Mucosa of stomach (tissue), 1 donor: ENCODE results near the gene STK38L.

Experiments used
- H3K27me3 ChIP-seq: one replicate; pipeline ENCODE4 v1.7.0; 2013; ENCODE audit warnings: mild to moderate bottlenecking, low read length; ENCODE audit not compliant: control insufficient read depth, insufficient read depth
- H3K36me3 ChIP-seq: one replicate; pipeline ENCODE4 v1.7.0; 2013; ENCODE audit warnings: low read length; ENCODE audit not compliant: control insufficient read depth, insufficient read depth
- H3K4me1 ChIP-seq: one replicate; pipeline ENCODE4 v1.7.0; 2013; ENCODE audit warnings: mild to moderate bottlenecking, low read length; ENCODE audit not compliant: control insufficient read depth, insufficient read depth
- H3K4me3 ChIP-seq: one replicate; pipeline ENCODE4 v1.7.0; 2013; ENCODE audit warnings: low read length
- H3K9ac ChIP-seq: one replicate; pipeline ENCODE4 v1.7.0; 2013; ENCODE audit warnings: mild to moderate bottlenecking, low read length, moderate library complexity
- H3K9me3 ChIP-seq: one replicate; pipeline ENCODE4 v1.7.0; 2013; ENCODE audit warnings: mild to moderate bottlenecking, low read length, moderate library complexity; ENCODE audit not compliant: control insufficient read depth
- donor health status: Pancreatic carcinoma.

The STK38L gene

DNA sequence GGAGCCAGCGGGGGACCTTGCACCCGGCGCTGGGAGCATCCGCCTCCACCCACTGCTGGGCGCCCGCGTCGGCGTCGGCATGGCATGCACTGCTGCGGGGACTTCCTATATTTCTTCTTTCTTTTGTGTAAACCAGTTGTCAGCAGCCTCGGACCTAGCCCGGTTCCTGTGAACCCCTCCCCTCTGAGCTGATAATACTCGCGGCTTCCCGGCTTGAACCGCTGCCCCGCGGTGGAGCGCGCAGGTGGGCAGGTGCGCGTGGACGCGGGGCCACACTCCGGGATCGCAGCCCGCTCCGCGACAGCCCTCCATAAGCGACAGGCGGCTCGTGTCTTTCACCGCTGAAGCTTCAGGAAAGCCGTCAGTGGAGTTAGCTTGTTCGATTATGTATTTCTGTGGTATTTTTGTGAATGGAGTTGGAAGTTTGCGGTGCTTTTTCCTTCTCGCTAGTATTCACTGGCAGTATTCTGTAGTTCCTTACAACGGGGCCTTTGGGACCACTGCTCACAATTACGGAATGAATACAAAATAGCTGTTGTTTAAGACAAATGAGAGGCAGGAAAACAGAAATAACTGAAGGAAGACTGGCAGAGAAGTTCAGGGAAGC is 89.4 kb downstream of the STK38L start:
- Histone ChIP-seq H3K27me3 (no peaks in the 10 kb centered on the region), H3K36me3 (no peaks in the 10 kb centered on the region), H3K9me3 (no peaks in the 10 kb centered on the region), H3K9ac (peak overlapping the region; percentile 81), H3K4me1 (peaks cover 55% of the 10 kb centered on the region), H3K4me3 (peak overlapping the region; percentile 64)

DNA sequence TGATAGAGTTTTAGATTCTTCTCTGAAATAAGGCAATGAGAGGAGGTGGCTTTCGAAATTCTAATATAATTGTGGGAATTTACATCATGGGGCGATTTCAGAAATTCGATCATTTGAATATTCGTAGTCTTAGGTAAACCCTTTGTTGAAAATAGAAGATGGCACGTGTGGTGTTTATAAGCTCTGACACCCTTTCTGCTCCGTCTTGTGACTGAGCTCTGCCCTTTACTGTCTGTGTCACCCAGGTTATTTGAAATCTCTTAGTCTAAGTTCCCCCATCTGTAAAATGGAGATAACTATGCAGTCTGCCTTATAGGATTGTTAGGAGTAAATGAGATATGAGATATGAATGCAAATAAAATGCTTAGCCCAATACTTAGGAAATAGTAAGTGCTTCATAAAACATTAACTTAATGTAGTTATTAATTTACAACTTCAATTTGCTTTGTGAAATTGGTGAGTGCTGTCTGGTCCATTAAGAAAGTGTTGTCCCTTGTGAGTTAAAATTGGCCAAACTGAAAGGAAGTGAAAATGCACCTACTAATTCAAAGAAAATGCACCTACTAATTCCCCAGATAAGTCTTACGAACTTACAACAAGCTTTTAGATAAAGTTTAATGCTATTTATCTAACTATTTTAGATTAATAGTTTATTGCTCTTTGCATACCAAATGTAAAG is 90.1 kb downstream of the STK38L start:
- no peaks in the 10 kb centered on the region for H3K36me3 ChIP-seq
- no peaks in the 10 kb centered on the region for H3K27me3 ChIP-seq
- H3K4me3 ChIP-seq, result peak overlapping the region; percentile 64
- H3K9me3 ChIP-seq, result no peaks in the 10 kb centered on the region
- peak overlapping the region; percentile 81 for H3K9ac ChIP-seq
- H3K4me1 ChIP-seq, result peaks cover 57% of the 10 kb centered on the region

DNA sequence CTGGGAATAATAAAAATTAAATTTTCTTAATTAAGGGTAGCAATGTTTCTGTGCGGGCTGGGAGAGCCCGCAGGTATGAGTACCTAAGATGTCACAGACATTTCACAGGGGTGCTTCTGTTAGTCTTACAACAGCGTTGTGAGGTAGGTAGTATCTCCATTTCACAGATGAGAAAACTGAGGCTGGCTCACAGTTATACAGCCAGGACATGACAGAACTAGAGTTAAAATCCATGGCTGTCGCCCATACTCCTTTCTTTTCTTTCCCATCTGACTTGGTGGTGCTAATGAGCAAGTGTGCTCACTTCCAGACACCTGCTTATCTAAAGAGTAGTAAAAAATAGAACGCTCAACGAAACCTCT is 90.6 kb downstream of the STK38L start:
- H3K9me3 ChIP-seq, result no peaks in the 10 kb centered on the region
- peaks cover 57% of the 10 kb centered on the region for H3K4me1 ChIP-seq
- no peak overlapping the region for H3K9ac ChIP-seq
- no peak overlapping the region for H3K4me3 ChIP-seq
- no peaks in the 10 kb centered on the region for H3K27me3 ChIP-seq
- no peaks in the 10 kb centered on the region for H3K36me3 ChIP-seq

DNA sequence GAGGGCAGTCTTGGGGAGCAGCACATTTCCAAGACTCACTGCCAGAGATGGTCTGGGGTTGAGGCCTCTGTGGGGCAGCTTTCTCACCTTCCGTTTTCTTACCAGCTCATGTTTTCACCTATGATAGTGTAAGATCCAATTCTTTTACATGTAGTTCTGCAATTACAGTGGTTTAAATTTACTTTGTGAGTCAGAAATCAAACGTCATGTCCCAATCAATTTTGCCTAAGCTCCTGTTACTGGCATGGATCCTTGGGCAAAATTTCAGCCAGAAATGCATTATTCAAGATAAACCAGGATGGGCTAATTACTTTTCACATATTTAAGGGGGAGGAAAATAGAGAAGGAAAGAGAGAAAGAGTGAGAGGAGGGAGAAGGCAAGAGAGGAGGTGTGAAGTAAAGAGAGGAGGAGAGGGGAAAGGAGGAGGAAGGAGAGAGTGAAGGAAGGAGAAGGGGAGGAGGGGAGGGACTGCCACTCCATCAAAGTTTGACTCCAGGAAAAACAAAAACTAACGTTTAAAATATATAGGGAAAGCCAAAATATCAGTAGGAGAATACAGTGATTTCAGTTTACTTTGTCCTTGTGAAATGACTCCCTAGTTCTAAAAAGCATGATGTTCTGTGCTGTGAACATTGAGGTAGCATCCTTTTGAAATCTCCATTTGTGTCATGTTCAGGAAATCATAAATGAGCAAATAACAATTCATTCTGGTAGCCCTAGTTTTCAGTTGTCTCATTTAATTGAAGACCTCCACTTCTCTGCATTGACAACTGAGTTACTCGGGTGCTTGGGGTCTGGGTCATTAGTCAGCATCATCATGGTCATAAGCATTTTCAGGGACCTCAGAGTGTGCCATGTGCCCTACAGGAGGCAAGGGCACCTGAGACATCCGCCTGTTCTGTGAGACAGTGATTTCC is 91.5 kb downstream of the STK38L start:
- peaks cover 54% of the 10 kb centered on the region for H3K4me1 ChIP-seq
- no peaks in the 10 kb centered on the region for H3K9me3 ChIP-seq
- H3K9ac ChIP-seq, result peak overlapping the region; percentile 38
- H3K27me3 ChIP-seq, result no peaks in the 10 kb centered on the region
- no peak overlapping the region for H3K4me3 ChIP-seq
- no peaks in the 10 kb centered on the region for H3K36me3 ChIP-seq

DNA sequence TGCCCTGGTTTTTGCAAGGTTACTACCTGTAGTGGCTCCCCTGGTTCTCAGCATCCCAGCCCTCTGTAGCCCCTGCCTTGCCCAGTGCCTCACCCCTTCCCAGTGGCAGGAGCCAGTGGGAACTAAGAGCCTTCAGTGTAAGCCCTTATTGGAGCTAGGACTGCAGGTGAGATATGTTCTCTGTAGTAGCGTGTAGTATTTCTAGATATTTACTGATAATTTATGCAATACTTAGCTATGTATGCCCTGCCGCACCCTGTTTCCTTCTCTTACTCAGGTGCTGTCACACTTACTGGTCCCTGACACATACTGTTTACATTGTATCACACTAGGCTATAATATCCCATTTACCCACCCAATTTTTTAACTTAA is 92.2 kb downstream of the STK38L start:
- Histone ChIP-seq H3K4me3 (no peak overlapping the region), H3K9ac (peak overlapping the region; percentile 38), H3K27me3 (no peaks in the 10 kb centered on the region), H3K9me3 (no peaks in the 10 kb centered on the region), H3K4me1 (peaks cover 53% of the 10 kb centered on the region), H3K36me3 (no peaks in the 10 kb centered on the region)

DNA sequence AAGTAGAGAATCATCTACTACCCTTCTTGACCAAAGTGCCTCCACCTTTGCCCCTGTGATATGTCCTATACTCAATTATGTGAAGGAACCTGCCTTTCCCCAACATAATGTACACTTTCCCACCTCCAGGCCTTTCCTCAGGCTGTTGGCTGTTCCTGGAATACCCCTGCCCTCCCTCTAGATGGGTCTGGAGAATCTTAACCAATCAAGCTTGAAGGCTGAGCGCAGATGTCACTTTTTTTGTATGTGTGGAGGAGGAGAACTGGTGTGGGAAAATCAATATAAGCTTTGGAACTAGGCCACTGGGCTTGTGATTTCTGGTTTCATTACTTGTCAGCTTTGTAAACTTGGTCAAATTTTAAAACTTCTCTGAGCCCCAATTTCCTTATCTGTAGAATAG is 93.3 kb downstream of the STK38L start:
- Histone ChIP-seq H3K27me3 (no peaks in the 10 kb centered on the region), H3K36me3 (no peaks in the 10 kb centered on the region), H3K9ac (no peak overlapping the region), H3K9me3 (no peaks in the 10 kb centered on the region), H3K4me1 (peaks cover 46% of the 10 kb centered on the region), H3K4me3 (no peak overlapping the region)

DNA sequence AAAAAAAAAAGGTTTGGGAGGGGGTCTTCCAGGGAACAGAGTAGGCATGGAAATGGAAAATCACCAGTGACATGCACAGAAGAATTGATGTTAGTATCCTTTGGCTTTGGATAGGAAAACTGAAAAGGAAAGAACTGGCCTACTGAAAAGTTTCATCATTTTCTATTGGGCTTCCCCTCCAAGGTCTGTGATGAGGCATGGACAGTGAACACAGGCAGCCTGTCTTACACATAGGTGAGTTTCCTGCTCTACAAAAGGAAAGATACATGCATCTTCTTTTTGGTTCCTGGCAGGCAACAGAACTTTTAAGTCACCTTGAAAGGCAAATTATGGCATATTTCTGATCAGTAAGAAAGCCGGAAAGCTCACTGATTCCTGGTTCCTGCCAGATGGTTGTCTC is 94.4 kb downstream of the STK38L start:
- H3K36me3 ChIP-seq, result no peaks in the 10 kb centered on the region
- H3K9me3 ChIP-seq, result no peaks in the 10 kb centered on the region
- no peak overlapping the region for H3K9ac ChIP-seq
- no peaks in the 10 kb centered on the region for H3K27me3 ChIP-seq
- peaks cover 45% of the 10 kb centered on the region for H3K4me1 ChIP-seq
- H3K4me3 ChIP-seq, result no peak overlapping the region

DNA sequence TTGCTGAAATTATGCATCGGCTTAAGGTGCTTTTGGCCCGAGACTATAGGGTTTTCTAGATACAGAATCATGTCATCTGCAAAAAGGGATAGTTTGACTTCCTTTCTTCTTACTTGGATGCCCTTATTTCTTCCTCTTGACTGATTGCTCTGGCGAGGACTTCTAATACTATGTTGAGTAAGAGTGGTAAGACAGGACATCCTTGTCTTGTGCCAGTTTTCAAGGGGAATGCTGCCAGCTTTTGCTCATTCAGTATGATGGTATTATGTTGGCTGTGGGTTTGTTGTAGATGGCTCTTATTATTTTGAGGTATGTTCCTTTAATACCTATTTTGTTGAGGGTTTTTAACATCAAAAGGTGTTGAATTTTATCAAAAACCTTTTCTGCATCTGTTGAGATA is 96.9 kb downstream of the STK38L start:
- Histone ChIP-seq H3K4me1 (peaks cover 30% of the 10 kb centered on the region), H3K36me3 (no peaks in the 10 kb centered on the region), H3K9ac (no peak overlapping the region), H3K27me3 (no peaks in the 10 kb centered on the region), H3K4me3 (no peak overlapping the region), H3K9me3 (no peaks in the 10 kb centered on the region)

DNA sequence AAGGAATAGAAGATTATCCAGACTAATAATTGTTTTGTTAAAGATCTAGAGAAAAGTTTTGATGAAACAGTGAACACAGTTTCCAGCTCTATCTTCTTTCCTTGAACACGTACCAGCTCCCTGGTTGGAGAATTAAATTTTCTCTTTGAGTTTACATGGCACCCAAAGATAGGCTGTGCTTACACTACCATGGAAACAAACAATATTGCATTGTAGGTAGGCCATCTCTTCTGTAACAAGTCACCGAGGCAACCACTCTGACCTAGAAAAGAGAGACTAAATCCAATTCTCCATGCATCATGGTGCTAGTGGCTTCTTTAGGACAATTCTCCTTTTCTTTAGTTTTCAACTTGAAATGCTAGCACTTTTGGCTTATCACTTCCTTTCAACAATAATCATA is 98.5 kb downstream of the STK38L start:
- Histone ChIP-seq H3K9ac (no peak overlapping the region), H3K36me3 (no peaks in the 10 kb centered on the region), H3K4me3 (no peak overlapping the region), H3K4me1 (peaks cover 30% of the 10 kb centered on the region), H3K9me3 (no peaks in the 10 kb centered on the region), H3K27me3 (no peaks in the 10 kb centered on the region)

DNA sequence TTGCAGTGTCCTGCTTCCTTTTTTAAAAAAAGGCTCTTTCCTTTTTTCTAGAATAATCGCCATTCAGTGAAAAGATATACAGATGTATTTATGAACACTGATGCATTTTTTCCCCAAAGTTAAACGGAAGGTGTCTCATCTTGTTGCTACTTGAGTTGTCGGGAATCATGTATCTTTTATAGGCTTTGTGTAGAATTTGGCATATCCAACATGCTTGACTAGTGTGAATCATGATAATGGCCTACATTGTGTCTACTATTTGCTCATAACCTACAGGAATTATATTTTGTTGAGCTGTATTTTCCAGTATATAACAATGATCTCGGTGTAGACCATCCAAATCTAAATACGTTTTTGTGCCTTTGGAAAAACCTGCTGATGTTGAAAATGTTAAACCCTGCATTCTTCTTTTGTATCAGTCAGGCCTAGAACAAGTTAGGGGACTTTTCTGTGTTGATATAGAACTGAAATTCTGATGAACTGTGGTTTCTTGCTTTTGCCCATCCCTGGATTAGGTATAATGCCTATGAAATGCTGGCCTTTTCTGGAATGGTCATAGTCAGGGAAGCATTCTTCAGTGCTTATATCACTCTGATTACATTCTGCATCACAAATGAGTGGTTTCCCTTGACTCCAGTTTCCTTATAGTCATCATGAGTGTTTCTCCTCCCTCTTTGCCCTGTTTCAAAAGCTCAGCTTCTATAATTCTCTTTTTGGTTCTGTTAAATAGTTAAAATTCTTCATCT is 99.3 kb downstream of the STK38L start:
- Histone ChIP-seq H3K36me3 (no peaks in the 10 kb centered on the region), H3K9me3 (no peaks in the 10 kb centered on the region), H3K4me1 (peaks cover 28% of the 10 kb centered on the region), H3K9ac (no peak overlapping the region), H3K27me3 (no peaks in the 10 kb centered on the region), H3K4me3 (no peak overlapping the region)

DNA sequence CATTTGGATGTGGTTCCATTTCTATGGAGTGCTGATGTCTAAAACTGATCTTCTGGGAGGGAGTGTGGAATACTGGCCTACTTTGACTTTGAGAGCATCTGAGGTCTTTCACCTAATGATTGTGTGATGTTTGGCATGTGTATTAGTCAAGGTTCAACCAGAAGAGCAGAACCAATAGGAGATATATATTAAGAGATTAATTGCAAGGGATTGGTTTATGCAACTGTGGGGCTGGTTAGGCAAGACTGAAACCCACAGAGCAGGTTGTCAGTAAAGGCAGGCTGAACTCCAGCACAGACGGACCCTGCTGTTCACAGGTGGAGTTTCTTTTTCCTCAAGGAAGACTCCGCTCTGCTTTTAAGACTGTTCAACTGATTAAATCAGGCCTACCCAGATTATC is 100.2 kb downstream of the STK38L start:
- no peak overlapping the region for H3K9ac ChIP-seq
- no peaks in the 10 kb centered on the region for H3K36me3 ChIP-seq
- no peaks in the 10 kb centered on the region for H3K9me3 ChIP-seq
- peaks cover 25% of the 10 kb centered on the region for H3K4me1 ChIP-seq
- no peaks in the 10 kb centered on the region for H3K27me3 ChIP-seq
- H3K4me3 ChIP-seq, result no peak overlapping the region

DNA sequence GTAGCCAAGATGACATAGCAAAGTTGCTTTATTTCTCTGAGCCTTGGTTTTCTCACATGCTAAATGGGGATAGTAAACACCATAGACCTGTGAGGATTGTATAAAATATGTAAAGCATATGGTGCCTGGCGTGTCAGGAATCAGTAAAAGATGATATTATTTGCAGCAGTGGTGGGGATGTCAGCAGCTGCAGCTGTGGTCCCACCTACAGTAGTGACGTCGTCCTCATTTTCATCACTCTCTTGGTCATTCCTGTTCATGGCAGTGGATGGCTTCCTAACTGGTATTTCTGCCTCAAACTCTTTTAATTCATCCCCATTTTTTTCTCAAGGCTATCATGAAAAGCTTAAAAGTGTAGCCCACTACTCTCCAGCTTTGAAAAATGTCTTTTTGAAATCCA is 100.7 kb downstream of the STK38L start:
- H3K9ac ChIP-seq, result no peak overlapping the region
- H3K27me3 ChIP-seq, result no peaks in the 10 kb centered on the region
- H3K4me1 ChIP-seq, result peaks cover 25% of the 10 kb centered on the region
- no peaks in the 10 kb centered on the region for H3K9me3 ChIP-seq
- H3K36me3 ChIP-seq, result no peaks in the 10 kb centered on the region
- H3K4me3 ChIP-seq, result no peak overlapping the region
